Suppressor macrophage treated with lipopolysaccharide for 1 hour (primary cell): ENCODE data around the gene CDH23.
A peak's percentile ranks its signal among the peaks of the same experiment; 100 is the strongest.

ENCODE experiments used
- DNase-seq, 3 donors: peaks; one replicate each; pipeline ENCODE4 v3.0.0-alpha.2; 2020 to 2022

The CDH23 gene

DNA sequence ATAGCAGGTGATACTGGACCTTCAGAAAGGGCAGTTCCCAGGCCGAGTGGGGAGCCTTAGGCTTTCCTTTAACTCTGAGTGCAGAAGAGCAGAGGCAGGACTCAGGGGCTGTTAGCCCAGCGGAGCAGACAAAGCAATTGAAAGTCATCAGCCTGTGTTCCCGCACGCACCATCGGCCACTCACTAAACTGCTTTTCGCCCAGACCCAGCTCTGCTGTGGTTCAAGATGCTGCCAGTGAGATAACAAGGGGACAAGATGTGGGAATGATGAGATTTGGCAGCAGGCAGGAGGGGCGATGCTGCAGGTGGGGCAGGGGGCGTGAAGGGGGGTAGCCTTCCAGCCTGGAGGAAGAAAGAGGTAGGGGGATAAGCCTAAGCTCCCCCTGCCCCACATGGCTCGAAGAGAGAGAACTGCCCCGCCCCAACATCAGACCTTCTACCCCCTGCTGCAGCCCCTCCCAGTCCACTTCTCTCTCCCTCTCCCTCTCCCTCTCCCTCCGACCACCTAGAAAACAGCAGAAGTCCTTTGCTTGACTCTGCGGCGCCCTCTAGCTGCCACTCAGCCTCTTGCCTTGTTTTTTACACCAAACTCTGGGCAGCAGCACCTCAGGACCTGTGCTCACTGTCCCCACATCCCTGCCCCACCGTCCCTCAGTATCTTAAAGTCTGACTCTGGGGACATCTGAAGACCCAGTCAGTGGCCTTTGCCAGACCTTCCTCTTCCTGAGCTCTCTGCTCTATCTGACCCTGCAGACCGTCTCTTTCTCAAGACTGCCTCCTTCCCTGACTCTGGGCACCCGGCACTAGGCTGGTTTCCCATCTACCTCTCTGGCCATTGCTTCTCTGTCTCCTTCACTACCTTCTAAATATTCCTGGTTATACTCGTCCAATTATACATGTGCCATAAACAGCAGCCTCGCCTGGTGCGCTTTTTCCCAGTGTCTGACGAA, 212.4 kb downstream of the CDH23 start:
- peak; percentile 76 to 90 (median 82) for DNase-seq

DNA sequence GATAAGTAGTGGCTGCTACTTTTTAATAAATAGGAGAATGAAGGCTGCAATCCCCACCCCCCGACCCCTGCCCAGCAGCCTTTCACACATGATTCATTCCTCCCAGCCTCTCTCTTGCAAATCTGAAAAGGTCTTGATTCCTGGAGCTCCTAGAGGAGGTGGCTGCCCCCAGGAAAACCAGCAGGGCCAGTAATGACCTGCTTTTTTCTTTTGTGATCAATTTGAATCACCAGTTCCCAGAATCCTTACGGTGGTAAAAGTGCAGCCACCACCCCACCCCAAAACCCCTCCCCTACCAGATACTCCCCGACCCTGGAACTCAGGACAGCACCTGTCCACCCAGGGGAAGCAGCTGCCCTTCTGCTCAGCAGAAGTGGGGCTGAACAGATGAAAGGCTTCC, 213.9 kb downstream of the CDH23 start:
- DNase-seq = no peak

DNA sequence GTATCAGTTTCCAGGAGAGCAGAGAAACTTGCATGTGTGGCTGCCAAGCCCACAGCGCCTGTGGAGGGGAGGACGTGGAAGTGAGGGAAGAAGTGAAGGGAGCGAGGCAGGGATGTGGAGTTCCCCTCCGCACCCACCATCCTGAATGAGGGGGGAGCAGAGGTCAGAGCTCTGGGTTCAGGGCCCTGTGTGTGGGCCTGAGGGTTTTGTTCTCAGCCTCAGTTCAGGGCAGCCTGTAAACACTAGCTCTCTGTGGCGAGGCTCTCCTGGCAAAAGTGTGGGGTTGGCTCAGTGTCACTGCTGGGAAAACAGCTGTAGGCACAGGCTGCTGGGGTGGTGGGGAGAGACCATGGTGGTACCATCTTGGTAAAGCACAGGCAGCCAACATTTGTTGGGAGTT, 214.4 kb downstream of the CDH23 start:
- DNase-seq = no peak

DNA sequence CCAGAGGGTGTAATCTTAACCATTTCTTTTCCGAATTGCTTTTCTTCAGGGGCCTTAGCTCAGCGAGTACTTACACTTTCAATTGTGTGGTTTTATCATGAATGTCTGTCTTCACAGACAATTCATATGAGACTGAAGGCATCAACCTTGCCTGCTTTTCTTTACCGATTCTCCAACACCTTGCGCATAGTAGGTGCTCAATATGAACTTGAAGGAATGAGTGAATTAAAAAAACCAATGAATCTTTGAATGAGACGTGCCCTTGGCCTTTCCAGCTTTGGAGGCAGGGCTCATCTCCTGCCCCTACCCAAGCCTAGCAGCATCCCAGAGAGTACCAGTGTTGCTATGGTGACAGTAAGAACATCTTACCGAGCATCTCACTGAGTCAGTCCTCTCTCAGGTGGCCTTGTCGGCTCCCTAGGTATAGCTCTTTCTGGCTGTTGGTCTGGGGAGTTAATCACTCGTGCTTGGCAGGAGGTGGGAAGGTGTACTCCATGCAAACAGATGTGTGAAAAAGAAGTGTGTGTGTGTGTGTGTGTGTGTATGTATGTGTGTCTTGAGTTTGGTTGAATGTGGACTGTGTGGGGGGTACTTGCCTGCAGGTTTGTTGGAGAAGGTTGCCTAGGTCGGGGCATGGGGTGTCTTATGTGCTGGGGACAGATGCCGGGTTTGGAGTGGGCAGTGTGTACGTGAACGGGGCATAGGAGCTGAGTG, 215.1 kb downstream of the CDH23 start:
- no peak for DNase-seq

DNA sequence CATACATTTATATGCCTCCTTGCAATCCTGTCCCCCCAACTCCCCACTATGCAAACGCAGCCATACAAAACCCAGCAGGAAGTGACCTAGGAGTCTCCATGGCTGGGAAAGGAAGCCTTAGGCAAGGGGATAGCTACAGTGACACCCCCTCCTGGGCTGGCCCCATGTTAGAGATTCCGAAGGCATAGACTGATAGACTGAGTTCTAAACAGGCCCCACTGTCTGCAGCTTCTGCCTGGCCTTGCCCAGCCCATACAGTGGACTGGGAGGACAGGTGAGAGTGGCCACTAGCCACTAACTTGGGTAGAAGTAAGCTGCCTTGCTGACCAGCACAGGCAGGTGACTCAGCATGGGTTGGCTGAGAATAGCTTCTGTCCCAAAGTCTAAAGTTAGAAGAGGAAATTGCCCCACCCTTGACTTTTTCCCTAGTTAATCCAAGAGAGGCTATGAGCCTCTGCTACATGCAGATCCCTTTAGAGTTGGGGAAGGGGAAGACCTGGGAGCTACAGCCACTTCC, 216.6 kb downstream of the CDH23 start:
- DNase-seq = peak; percentile 66 to 68 (median 68)

DNA sequence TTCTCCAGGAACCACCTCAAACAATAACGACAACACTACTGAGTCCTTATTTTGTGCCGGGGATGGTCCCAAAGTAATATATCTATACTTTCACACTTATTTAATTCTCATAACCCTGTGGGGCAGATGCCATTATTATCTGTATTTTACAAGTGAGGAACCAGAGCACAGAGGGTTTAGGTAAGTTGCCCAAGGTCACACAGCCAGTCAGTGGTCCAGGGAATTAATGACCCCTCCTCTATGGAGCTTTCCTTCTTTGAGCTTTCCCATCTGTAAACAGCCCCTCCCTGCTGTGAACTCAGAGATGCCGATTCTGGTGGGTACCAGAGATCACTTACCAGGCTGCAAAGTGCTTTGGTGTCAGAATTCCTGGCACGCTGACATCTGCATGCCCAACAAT, 217.2 kb downstream of the CDH23 start:
- no peak for DNase-seq

DNA sequence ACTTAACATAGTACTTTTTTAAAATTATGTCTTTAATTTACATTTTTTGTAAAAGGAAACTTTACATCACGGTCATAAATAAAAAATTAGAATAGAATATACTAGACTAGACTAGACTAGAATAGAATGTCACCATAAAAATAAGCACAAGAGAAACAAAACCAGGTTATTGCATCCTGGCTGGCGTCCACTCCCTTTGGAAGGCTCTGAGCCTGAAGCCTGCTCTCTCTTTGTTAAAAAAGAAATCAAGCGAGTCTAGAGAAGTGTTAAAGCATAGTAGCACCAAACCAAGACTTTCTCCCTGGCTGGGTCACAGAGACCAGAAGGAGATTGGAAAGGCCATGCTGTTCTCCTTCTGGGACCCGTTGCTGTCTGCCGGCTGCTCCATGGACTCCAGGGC, 218.2 kb downstream of the CDH23 start:
- no peak for DNase-seq

DNA sequence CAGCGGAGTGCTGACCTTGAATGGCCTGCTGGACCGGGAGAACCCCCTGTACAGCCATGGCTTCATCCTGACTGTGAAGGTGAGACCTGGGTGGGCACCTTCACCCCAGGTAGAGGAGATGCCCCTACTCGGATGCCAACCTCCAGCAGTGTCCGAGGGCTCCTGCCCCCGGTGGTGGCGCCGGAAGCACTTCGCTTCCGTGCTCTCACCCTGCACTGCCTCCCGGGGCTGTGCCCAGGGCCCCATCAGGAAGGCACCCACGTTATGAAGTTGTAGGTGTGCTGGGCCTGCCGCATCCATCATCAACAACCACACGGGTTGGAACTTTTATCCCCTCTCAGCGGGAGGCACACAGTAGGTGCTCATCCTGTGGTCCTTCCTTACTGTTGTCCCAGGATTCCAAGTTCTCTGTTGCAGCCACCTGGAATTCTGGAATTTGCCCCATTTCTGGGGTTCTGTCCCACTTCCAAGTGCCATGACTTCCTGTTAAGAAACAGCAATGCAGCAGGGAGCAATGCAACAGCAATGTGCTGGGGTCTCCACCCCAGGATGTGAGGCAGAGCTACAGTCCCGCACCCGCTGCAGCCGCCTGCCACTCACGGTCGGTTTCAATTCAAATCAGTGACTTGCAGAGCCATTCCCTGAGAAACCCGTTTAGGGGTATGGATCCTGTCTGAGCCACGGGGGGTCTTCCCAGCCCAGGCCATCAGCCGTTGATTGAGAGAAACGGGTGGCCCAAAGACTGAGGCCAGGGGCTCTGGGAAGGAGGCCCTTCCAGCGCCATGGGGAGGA, 219.0 kb downstream of the CDH23 start:
- DNase-seq = no peak

DNA sequence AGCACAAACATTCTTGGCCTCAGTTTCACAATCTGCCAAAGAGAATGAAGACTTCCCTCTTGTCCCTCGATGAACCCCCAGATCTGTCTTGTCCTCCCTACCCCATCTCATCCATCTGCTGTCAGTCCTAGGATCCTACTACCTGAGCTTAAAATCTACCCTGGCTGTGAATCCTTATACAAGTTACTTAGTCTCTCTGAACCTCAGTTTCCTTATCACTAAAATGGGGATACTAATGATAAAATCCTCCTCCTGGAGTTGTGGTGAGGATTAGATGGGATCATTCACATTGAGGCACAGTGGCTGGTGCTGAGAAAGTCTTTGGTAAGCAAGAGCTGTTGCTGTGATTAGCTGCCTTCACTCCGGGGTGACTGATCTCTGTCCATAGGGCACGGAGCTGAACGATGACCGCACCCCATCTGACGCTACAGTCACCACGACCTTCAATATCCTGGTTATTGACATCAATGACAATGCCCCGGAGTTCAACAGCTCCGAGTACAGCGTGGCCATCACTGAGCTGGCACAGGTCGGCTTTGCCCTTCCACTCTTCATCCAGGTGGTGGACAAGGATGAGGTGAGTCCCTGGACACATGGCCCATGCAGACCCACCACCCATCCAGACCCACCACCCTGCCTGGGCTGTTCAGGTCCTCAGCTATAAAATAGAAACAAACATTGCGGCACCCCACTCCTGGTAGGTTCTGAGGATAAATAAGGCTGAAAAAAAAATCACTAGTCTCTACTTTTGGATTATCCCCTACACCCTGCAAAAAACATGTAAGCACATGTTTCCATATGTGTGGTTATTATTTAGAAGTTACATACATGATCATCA, 220.3 kb downstream of the CDH23 start:
- DNase-seq = no peak

DNA sequence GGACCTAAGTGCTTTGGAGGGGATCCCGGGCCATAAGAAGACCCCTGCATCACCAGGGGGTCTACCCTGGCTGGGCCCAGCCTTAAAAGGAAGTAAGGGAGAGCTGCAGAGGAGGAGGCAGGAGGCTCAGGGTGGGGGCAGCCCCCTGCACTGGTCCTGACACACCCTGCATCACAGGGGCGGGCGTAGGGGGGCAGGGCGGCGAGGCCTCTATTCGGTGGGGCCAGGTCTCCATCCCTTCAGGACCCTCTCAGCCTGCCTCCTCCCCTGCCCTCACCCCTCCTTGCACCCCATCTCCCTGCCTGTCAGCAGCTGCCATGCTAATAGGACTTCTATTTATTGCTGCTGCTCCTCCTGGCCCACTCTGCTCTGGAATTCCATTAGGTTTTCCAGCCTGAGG, 221.5 kb downstream of the CDH23 start:
- DNase-seq = no peak

DNA sequence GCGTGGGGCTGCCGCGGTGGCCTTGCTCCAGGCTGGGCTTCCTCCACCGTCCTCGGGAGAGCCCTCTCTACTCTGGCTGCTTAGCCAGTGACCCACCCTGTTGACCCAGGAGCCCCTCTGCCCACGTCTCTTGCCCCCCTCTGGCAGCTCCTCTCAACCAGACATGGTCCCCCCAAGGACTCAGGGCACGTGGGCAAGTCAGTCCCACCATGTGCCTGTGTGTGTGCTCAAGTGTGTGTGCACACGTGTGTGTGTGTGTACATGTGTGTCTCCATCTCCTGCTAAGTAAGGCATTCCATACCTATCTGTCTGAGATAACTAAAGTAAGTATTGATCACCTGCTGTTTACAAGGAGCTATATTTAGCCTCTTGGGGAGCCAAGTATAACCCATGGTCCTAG, 221.9 kb downstream of the CDH23 start:
- DNase-seq = no peak

DNA sequence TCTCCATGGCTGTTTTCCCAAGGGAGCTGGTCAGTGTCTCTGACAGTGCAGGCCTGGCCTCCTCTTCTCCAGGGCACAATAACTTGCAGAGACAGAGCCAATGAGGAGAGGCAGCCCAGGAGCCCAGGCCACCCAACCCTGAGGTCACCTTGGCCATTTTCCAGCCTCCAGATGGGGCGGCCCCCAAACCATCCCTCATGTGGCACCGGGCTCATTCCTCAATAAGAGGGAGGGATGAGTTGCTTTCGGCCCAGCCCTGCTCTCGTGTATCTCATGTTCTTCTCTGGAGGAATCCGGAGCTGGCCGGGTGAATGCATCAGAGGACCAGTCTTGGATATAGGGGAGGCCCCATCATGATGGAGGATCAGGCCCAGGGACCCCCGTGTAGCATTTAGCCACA, 223.9 kb downstream of the CDH23 start:
- DNase-seq = no peak

DNA sequence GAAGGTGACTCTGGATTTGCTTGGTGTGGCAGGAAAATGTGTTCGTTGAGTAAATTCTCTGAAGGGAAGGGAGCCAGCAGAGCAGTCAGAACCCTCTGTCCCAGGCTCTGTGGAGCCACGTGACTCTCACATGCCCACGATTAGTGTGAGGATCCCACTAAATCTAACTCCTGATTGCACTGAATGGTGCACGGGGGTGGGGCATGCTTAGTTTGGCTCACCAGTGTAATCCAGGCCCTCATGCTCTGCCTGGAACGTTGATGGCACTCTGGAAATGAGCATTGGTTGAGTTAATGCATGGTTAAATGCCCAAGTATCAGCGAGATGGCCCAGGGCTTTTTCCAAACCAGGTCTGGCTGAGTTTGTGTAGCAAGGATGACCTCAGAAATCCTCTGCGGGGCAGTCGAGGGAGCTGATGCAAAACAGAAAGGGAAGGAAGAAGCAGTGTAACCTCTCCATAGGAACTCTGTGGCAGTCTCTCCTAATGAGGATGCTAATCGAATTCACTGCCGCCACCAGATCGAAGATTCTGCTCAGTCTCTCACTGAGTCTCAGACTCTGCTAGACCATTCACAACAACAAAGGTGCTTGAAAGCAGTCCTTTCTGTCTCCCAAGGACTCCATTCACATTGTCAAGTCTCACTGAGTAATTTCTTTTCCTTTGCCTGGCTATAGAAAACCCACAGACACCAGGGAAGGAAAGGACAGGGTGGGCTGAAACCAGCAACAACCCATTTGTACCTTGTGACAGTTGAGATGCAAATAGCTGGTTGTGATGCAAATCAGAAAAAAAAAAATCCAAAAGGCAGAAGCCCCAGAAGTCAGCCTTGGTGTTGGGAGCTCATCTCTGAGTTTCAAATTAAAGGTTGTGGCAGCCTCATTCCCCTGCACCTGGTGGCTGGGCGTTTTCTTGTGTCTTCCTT, 224.8 kb downstream of the CDH23 start:
- DNase-seq = peak; percentile 49 to 57 (median 52)

DNA sequence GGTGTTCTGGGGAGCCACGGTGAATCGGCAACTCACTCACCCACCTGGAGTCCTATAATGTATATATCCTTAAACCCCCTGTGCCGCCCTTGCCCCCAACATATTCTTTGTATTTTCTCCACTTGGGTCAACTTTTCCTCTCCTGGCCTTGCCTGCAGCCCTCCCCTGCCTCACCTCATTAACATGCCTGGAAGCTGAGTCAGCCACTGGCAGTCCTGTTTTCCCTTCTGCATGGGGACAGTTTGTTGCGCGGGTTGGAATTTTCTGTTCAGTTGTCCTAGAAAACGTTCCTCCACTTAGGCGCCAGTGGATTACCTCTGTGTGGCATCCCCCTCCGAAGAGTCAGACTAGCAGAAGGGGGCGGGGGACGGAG, 225.4 kb downstream of the CDH23 start:
- no peak for DNase-seq

DNA sequence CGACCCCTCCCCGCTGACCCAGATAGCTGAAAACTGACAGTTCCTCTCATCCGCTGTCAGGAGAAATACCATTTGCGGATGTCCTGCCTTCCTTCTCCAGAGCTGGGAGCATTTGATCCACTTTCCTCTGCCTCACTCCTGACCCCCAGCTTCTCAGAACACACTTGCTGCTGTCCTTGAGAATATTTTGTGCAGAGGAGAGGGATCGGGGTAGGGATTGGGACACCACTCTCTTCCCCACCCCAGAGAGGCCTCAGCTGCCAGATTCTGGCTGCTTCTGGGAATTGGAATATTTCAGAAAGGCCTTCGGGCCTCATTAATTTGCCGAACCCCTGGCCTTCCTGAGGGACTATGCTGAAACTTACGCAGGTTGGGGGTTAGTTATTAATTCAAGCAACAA, 225.9 kb downstream of the CDH23 start:
- DNase-seq = no peak

DNA sequence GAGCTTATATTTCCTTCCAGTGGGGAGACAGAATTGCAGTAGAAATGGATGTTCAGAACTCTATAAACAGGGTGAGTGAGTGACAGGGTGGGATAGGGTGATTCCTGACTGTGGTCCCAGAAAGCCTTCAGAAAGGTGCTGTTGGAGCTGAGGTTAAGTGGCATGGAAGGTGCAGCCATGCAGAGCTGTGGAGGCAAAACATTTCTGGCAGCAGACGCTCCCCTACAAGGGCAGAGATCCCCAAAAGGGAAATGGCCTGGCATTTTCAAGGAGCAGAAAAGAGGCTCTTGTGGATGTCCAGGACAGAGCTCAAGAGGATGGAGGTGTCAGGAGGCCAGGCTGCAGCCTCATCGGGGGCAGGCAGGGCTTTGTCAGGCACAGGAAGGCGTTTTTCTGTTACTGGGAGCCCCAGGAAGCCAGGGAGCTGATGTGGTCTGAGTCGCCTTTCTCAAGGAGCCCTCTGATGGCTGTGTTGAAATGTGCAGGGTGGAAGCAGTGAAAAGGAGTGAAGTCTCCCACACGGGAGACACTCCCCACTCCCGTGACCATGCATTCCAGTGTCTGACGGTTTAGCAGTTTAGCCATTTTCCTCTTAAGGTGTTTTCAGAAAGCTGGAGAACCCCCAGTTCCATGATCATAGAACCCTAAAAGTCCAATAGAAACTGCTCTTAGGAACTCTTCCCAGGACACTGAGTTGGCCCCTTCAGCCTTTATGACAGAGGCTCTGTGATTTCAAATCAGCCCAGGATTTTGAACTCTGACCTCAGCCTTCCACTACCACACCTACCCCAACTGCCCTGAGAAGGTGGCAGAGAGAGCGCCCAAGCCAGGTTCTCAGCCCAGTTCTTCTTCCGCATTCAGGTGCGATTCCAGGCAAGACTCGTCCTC, 226.6 kb downstream of the CDH23 start:
- peak in 2 of 3 donors; percentile 42 to 44 for DNase-seq

DNA sequence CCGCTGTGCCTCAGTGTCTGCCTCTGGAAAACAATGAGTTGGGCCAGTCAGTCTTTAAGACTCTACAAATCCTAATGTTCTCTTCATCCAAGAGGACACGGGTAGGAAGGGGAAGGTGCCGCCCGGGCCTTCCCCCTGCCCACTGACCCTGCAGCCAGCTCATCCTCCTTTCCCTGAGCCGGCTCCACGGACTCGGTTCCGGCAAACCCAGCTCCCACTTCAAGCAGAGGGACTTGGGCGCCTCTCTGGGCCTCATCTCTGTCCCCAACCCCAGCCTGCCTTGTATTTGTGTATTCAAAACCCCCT, 227.2 kb downstream of the CDH23 start:
- no peak for DNase-seq

DNA sequence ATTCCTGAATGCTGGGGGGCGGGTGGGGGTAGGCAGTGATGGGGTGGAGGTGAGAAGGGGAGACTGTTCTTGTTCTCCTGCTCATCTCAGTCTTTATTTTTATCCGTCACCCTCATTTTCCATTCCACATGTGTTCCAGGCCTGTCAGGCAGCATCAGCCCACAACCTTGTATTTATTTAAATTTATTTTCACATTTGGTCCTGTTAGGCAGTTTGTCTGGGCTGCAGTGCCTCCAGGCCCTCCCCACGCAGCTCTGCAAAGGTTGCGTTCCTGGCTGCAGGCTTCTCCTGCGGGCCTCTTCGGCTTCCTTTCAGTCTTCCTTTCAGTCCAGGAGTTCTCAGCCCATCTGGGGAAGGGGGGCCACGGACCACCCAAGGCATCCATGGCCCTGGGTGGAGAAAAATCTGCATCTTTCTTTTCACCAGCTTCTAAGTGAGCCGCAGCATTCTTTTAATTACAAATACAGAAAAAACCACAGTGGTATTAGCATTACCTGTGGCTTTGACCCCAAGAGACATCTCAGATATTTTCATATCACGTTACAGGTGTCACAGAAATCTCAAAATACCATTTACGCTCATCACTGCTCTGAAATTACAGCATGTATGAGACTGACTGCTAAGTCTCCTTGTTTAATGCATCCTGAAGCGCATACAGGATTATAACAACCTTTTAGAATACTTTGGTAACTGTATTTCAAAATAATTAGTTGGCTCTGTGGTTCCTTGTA, 228.9 kb downstream of the CDH23 start:
- DNase-seq = no peak

DNA sequence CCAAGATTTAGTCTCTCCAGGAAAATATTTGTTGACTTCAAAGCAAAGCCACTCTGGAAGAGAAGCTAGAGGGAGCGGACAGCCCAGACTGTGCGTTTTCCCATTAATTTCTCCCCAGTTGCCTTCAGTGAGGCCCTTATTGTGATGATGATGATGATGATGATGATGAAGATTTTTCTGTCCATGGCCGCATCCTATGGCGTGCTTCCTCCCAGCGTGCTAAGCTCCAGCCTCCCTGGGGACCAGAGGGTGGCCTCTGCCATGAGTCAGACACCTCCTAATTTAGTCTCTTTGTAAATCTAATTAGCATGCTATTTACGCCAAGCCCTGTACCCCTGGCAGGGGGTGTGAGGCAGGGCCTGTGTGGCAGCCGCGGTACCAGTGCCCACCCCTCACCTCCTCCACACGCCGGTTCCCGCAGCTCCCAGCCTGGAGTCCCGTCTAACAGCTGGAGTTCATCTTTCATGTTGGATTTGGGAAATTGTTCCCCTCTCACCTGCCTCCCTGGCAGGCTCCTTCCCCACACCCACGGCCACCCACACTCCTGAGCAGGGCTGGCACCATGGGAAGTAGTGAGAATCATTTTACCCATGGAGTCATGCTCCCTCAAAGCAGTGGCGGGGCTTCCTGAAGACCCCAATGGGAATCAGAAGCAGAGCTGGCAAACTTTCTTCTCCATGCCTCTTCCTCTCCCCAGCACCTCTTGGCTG, 230.7 kb downstream of the CDH23 start:
- no peak for DNase-seq
